ENCODE measurements around the gene CTTNBP2NL.

DNA sequence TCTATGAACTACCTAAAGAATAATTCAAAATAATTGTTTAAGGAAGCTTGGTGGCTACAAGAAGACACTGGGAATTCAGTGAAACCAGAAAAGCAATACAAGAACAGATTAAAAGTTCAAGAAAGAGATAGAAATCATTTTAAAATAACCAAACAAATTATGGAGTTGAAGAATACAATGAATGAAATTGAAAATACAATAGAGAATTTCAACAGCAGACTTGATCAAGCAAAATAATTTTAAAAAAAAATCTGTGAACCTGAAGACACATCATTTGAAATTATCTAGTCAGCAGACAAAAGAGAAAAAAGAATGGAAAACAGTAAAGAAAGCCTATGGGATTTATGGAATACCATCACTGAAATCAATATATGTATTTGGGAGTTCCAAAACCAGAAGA, 81.5 kb downstream of the CTTNBP2NL start:
- no peak for TF ChIP-seq YY1 (IDR thresholded peaks at IDR 0.05; ENCODE audit: insufficient read depth, insufficient read length)
- no peak for TF ChIP-seq ZNF274 (IDR thresholded peaks at IDR 0.05; ENCODE audit: low read depth, low read length)
